Adipocyte (in vitro differentiated cells): ENCODE measurements around the gene PRKAA1.
"Not testable (repeated sequence)": the region's sequence is repeated elsewhere in the genome, so short reads cannot be mapped to it uniquely, and the experiment has no call there.

ENCODE experiments used
- DNase-seq: peaks from one replicate; pipeline ENCODE4 v3.0.0-alpha.2; 2015; ENCODE audit warnings: low read depth
- H3K27me3 ChIP-seq: replicated peaks from 2 replicates; pipeline ENCODE4 v1.7.0; 2013; ENCODE audit warnings: mild to moderate bottlenecking, low read length, moderate library complexity; ENCODE audit not compliant: control insufficient read depth, insufficient read depth
- H3K36me3 ChIP-seq: 2 replicates; pipeline ENCODE4 v1.7.0; 2013; ENCODE audit warnings: low read length, mild to moderate bottlenecking, moderate library complexity; ENCODE audit not compliant: control insufficient read depth, insufficient read depth, severe bottlenecking
- H3K4me1 ChIP-seq: 2 replicates; pipeline ENCODE4 v1.7.0; 2013; ENCODE audit warnings: mild to moderate bottlenecking, low read length, moderate library complexity; ENCODE audit not compliant: control insufficient read depth, insufficient read depth
- H3K4me3 ChIP-seq: 2 replicates; pipeline ENCODE4 v1.7.0; 2013; ENCODE audit warnings: mild to moderate bottlenecking, low read length, moderate library complexity
- H3K9ac ChIP-seq: 2 replicates; pipeline ENCODE4 v1.7.0; 2013; ENCODE audit warnings: mild to moderate bottlenecking, low read length, moderate library complexity
- H3K9me3 ChIP-seq: 2 replicates; pipeline ENCODE4 v1.7.0; 2013; ENCODE audit warnings: mild to moderate bottlenecking, low read length, moderate library complexity; ENCODE audit not compliant: control insufficient read depth

PRKAA1 gene

DNA sequence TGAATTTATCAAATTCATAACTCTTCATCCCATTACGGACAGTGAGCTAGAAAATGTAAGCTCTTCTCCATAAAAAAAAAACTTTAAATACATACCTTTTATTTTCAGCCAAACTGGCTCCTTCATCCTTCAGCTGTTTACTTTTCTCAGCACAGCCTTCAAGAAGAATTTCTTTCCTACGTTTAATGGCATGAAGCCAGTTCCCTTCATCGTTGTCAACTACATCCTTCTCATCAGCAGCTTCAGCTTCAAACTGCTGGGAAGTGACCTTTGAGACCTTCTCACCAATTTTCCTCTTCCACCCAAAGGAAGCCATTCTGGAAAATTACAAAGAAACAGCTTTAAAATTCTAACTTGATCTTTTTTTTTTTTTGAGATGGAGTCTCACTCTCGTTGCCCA, 51.5 kb downstream of the PRKAA1 start:
- no peaks in the 10 kb centered on the region for H3K36me3 ChIP-seq
- H3K4me3 ChIP-seq, result no peak overlapping the region
- H3K9ac ChIP-seq, result no peak overlapping the region
- H3K27me3 ChIP-seq, result no peaks in the 10 kb centered on the region
- DNase-seq, result no peak
- no peaks in the 10 kb centered on the region for H3K4me1 ChIP-seq
- no peaks in the 10 kb centered on the region for H3K9me3 ChIP-seq

DNA sequence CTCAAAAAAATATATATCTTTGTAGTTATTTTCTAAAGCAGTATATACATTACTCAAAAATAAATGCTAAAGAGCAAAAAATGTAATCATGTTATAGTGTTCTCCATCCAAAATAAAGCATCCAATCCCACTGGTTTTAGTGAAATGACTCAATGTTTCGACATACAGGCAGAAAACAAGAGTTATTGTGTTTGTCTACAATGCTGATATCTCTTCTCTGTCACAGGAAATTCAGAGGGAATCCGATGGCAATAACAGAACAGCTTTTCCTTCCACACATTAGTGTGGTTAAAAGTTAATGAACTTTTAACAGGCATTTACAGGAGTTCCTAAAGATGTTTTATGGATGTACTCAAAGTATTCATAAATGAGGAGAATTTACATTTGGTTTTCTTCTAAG, 54.4 kb downstream of the PRKAA1 start:
- Histone ChIP-seq H3K36me3 (peaks cover 7% of the 10 kb centered on the region), H3K4me3 (no peak overlapping the region), H3K4me1 (no peaks in the 10 kb centered on the region), H3K9ac (no peak overlapping the region), H3K27me3 (no peaks in the 10 kb centered on the region), H3K9me3 (no peaks in the 10 kb centered on the region)
- peak; percentile 35 for DNase-seq

- no peaks in the 10 kb centered on the region for H3K9me3 ChIP-seq
- no peak overlapping the region for H3K9ac ChIP-seq
- no peak for DNase-seq
- no peak overlapping the region for H3K4me3 ChIP-seq
- H3K4me1 ChIP-seq, result peaks cover 23% of the 10 kb centered on the region
- no peaks in the 10 kb centered on the region for H3K27me3 ChIP-seq
- H3K36me3 ChIP-seq, result peaks cover 7% of the 10 kb centered on the region
Measured at GRCh38 chr5:40738502-40738901, 59.7 kb downstream of the PRKAA1 start.

GRCh38 chr5:40736103-40736875, 61.9 kb downstream of the PRKAA1 start:
- peak; percentile 83 for DNase-seq

DNA sequence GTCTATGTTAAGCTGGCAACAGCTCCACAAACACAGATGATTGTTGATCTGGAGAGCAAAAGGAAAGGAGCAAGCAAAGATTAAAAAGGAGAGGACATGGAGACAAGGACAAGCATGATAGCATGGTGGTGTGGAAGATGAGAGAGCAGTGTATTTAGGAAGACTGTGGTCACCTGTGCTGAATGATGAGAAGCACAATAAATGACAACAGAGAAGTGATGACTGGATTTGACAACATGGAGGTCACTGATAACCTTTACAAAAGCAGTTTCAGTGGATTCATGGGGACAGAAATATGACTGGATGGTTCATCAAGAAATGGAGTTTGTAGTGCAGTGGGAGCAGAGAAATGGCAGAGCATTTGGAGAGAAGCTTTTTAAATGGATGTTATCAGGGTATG, 62.6 kb downstream of the PRKAA1 start:
- H3K9me3 ChIP-seq, result no peaks in the 10 kb centered on the region
- no peak overlapping the region for H3K4me3 ChIP-seq
- H3K9ac ChIP-seq, result no peak overlapping the region
- no peaks in the 10 kb centered on the region for H3K27me3 ChIP-seq
- peaks cover 7% of the 10 kb centered on the region for H3K36me3 ChIP-seq
- peaks cover 25% of the 10 kb centered on the region for H3K4me1 ChIP-seq
- no peak for DNase-seq

More at GRCh38 chr5:40736103-40736875, 61.9 kb downstream of the PRKAA1 start:
- Histone ChIP-seq H3K4me1 (peaks cover 25% of the 10 kb centered on the region), H3K9ac (no peak overlapping the region), H3K36me3 (peaks cover 7% of the 10 kb centered on the region), H3K27me3 (no peaks in the 10 kb centered on the region), H3K9me3 (no peaks in the 10 kb centered on the region), H3K4me3 (no peak overlapping the region)

DNA sequence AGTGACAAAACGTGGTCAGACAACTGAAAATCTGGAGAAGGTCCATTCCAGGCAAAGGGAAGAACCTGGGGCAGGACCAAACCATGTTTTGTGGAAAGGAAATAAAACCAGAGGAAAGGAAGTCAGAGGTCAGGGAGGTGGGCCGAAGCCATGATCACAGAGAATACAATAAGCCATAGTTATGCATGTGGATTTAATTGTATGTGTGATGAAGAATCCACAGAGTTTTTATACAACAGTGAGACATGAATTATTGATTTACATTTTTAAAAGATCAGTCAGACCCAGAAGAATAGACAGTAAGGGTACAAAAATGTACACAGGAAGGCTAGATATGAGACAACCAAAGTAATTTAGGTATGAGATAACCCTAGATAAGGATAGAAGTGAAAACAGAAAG, 63.2 kb downstream of the PRKAA1 start:
- Histone ChIP-seq H3K36me3 (peaks cover 10% of the 10 kb centered on the region), H3K4me1 (peaks cover 25% of the 10 kb centered on the region), H3K4me3 (no peak overlapping the region), H3K9ac (no peak overlapping the region), H3K27me3 (no peaks in the 10 kb centered on the region), H3K9me3 (no peaks in the 10 kb centered on the region)
- peak; percentile 16 for DNase-seq

DNA sequence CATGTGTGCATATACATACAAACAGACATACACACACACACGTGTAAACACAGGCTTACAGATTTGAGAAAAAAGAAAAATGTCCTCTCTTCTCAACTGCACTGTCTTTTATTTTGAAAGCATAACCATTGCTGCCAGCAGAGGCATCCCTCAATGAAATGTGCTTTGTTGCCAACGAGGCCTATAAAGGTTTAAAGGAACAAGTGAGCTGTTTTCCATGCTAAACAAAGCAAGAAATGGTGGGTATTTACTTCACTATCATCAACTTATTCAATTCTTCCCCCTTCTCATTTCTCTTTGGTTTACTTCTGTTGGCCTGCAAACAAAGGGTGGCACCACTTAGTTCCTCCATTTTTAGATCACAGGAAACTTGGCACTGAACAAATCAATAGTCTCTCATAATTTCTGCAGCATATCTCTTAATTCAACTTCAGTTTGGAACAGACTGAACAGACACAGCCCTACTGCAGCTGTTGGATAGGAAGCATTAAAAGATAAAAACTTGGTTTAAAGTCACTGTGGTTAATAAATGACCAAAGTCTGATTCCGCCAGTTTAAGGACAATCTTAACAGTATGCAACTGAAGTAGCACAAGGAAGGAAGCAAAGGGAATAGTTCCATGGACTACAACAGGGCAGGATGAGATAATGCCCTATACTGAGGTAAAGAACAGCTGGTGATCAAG, 64.2 kb downstream of the PRKAA1 start:
- Histone ChIP-seq H3K27me3 (no peaks in the 10 kb centered on the region), H3K4me1 (peaks cover 25% of the 10 kb centered on the region), H3K9me3 (no peaks in the 10 kb centered on the region), H3K9ac (no peak overlapping the region), H3K36me3 (peaks cover 6% of the 10 kb centered on the region), H3K4me3 (no peak overlapping the region)
- no peak for DNase-seq

DNA sequence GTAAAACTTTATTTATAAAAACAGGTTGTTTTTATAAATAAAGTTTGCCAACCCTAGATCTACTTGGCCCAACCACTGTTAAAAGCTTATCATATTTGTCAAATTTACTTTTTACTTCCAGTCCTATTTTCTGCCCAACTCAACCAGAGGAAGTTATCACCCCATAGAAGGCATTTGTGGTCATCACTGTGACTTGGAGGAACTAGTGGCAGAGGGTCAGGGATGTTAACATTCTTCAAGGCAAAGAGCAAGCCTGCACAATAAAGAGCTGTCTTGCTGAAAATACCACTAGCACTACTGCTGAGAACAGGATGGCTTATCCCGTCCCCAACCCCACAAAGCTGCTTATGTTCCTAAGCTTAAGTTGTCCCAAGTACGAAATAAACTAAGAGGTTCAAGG, 64.7 kb downstream of the PRKAA1 start:
- Histone ChIP-seq H3K9me3 (no peaks in the 10 kb centered on the region), H3K36me3 (peaks cover 6% of the 10 kb centered on the region), H3K27me3 (no peaks in the 10 kb centered on the region), H3K4me1 (peaks cover 25% of the 10 kb centered on the region), H3K9ac (no peak overlapping the region), H3K4me3 (no peak overlapping the region)
- no peak for DNase-seq

- H3K4me3 ChIP-seq, DNase-seq, H3K9ac ChIP-seq, H3K27me3 ChIP-seq, H3K9me3 ChIP-seq, H3K4me1 ChIP-seq: not testable (repeated sequence)
- H3K36me3 ChIP-seq, result peaks cover 13% of the 10 kb centered on the region
Measured at GRCh38 chr5:40722497-40722911, 75.7 kb downstream of the PRKAA1 start.

DNA sequence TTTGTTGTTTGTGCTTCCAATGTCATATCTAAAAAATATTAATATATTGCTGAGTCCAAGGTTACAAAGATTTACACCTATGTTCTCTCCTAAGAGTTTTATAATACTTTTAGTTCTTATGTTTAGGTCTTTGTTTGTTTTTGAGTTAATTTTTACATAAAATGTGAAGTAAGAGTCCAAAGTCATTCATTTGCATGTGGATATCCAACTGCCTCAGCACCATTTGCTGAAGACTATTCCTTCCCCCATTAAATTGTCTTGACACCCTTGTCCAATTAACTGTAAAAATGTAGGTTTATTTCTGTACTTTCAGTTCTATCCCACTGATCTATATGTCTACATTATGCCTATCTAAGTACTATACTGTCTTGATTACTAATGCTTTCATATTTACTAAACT, 78.1 kb downstream of the PRKAA1 start:
- Histone ChIP-seq H3K4me1 (peaks cover 21% of the 10 kb centered on the region), H3K36me3 (peaks cover 9% of the 10 kb centered on the region), H3K9me3 (no peaks in the 10 kb centered on the region), H3K4me3 (no peak overlapping the region), H3K27me3 (no peaks in the 10 kb centered on the region), H3K9ac (no peak overlapping the region)
- DNase-seq, result no peak

GRCh38 chr5:40717281-40717680, 80.9 kb downstream of the PRKAA1 start:
- H3K4me3 ChIP-seq, result no peak overlapping the region
- peak; percentile 61 for DNase-seq
- peaks cover 9% of the 10 kb centered on the region for H3K36me3 ChIP-seq
- H3K4me1 ChIP-seq, result peaks cover 27% of the 10 kb centered on the region
- no peaks in the 10 kb centered on the region for H3K27me3 ChIP-seq
- H3K9me3 ChIP-seq, result no peaks in the 10 kb centered on the region
- H3K9ac ChIP-seq, result peak overlapping the region; percentile 47
